Measurements from ENCODE around the gene MEGF10.

DNA sequence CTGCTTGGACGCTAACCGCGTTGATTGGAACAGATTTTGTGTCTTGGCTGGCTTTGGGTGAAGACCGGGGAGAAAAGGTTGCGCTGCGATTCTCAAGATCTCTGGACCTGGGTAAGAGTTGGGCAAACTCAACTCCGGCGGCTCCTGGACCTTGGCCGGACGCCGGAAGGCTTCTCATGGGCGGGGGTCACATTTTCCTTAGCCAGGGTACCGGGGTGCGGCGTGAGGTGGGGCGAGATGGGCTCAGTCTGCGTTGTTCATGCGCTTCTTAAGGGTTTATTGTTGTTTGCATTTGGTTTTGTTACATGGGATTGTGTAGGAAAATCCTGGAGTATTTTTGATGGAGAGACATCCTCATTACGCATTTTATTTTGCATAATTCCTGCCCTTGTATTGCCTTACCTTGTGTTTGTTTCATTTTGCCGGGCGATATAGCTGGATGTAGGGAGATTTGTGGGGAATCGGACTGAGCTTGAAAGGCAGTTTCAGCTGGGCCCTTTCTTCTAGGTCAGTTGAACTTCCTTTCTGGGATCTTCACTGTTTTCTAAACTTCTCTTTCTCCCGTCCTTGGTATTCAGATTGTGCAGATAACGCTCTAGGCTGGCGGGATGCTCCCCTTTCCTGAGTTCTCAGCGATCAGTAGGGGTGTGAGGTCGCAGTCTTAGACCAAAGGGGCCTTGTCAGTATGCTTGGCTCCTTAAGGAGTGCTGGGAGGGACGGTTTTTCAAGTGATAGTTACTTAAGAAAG lies 524 bp downstream of the MEGF10 start:
- TF ChIP-seq POLR2A (IDR thresholded peaks at IDR 0.05; ENCODE audit: low read depth, low read length), result no peak
- TF ChIP-seq POLR2AphosphoS5 (IDR thresholded peaks at IDR 0.05; ENCODE audit: low read depth, low read length), result no peak
- no peak for TF ChIP-seq TAF1 (IDR thresholded peaks at IDR 0.05; ENCODE audit: borderline replicate concordance, low read depth, low read length)

Measured in GM12892 (cell line).